SKM-1 (cell line): ENCODE data around the gene RFX8.
"Not testable (repeated sequence)": the region's sequence is repeated elsewhere in the genome, so short reads cannot be mapped to it uniquely, and the experiment has no call there.

Experiments used
- DNase-seq: peaks from one replicate; lab custom pipeline; 2025; ENCODE audit not compliant: unreplicated experiment; lab: John Stamatoyannopoulos, UW

Gene RFX8

DNA sequence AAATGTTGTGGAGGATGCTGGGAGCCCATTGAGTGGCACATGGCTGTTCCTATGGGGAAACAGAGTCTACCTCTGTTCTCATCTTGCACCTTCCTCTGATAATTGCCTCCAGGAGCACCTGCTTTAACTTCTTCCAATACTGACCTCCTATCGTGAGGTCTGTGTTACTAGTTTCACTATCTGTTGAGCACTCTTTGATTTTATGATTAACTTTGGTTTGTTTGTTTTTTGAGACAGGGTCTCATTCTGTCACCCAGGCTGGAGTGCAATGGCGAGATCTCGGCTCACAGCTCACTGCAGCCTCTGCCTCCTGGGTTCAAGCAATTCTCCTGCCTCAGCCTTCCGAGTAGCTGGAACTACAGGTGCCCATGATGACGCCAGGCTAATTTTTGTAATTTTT is 12.1 kb upstream of the RFX8 start:
- DNase-seq: no peak

DNA sequence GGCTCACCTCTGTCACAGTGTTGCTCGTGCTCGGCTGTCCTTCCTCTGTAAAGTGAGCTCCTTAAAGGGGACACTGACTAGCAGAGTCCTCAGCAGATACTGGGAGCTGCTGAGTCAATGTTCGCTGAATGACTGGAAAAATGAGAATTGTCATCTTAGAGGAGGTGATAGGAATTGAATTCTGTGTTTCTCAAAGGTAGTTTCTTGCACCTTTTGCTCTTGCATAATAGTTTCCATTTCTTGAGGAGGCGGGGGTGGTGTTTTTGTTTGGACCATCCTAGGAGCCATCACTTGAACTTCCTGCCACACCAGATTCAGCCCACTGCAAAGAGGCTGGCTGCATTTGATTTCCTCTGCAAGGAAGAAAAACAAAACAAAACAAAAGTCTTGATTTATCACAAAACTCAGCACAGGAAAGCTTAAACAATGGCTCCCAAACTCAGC is 11.4 kb upstream of the RFX8 start:
- no peak for DNase-seq

DNA sequence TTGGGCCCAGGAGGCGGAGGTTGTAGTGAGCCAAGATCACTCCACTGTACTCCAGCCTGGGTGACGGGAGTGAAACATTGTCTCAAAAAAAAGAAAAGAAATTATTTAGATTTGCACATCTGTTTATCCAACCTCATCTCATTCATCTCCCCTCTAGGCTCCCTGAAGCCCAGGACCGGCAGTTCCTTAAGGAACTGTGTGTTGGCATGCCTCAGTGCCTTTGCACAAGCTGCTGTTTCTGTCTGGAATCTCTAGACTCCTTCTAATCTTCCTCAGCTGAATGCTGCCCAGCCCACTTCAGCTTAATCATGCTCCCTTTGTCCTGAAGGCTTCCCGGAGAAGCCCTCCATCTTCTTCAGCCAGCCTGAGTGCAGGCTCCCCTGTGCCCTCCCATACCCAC is 10.9 kb upstream of the RFX8 start:
- no peak for DNase-seq

DNA sequence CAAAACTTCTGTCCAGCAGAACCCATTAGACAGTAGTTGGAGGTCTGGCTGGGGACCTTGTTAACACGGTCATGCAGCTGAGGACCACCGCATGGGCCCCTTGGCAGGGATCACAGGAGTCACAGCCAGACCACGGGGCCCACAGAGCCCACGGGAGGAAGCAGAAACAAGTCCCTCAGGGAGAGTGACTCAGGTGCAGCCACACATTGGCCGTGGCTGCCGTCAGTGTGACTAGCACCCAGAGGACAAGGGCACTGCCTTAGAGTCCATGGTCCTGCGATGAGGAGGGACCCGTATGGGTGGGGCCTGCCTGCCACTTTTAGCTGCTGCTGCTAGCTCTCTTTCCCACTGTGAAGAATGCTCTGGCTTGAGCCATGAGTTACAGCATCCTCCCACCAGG is 5.9 kb upstream of the RFX8 start:
- DNase-seq: no peak

DNA sequence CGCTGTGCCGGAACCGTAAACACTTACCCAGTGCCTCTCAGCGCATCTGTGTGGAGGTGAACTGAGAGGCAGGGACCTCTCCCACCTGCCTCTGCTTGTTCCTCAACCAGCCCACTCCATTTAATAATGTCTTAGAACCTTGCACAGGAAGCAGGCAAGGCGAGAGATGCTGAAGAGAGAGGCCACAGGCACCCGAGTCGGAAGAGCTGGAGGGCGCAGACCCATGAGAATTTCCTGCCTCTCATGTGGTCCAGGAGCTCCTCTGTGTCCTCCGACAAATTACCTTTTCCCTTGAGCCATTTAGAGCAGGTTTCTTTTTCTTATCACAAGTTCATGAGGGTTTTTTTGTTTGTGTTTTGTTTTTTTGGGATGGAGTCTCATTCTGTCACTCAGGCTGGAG is 4.9 kb upstream of the RFX8 start:
- DNase-seq: no peak

DNA sequence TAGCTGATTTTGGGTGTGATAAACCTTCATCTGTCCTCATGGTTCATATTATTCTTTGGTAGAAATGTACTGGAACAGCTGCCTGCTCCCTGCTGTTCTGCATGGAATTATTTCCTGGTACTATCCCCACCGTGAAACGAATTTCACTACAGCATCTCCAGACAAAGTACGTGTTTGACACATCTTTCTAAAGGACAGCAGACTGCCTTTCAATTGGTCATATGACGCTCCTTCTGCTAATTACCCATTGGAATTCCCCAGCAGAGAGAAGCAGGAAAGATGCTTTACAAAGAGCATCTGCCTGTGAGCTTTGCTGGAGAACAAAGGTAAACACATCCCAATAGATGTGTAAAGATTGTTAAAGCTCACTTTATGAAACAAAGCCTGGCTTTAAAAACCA is 4.4 kb upstream of the RFX8 start:
- DNase-seq: no peak

DNA sequence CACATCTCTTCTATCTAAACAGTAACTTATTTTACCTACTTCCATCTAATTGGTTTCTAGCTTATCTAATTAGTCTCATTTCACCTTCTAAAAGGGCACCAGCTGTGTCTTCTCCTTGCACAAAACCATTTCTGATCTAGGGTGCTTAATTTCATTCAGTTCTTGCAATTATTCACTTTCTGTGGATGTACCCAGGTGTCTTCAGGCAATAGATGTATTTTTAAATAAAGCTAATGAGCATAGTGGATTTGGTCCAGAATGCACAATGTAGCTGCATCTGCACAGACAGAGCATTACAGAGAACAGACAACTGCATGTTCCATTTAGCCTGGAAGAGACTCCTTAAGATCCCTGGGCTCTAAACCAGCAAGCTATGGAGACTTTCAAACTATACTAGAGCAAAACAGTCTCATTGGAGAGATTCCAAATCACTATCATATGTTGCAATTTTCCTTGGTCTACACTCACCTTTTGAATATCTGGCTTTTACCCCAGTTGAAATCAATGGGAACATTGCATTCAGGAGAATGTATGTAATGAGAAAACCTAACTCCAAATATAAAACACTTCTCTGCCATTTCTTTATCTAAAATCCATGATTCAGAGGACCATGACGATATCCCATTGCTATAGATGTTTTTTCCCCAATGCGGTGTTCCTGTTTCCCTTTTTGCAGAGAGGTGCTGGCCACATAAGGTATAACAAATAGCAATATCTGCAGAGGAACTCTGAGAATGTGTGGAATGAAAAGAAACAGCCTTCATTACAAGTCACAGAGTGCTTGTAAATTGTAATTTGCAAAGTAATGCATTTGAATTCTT is 3.5 kb upstream of the RFX8 start:
- no peak for DNase-seq

DNA sequence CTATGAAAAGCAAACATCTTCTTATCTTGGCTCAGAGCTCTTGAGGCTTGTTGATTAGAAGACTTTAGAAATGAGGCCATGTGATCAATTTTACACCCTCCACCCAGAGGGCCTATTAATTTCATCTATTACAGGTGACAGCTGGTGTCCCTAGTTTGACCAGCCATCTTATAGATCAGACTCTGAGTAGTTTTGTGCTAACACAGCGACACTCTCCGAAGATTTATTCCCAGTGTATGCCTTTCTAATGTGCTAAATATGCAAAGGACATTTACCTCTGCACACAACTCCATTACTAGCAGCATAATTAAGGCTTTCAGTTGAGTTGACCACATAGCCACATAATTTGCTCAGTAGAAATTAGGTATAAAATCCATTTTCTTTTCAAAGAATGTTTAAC is 2.6 kb upstream of the RFX8 start:
- no peak for DNase-seq

DNA sequence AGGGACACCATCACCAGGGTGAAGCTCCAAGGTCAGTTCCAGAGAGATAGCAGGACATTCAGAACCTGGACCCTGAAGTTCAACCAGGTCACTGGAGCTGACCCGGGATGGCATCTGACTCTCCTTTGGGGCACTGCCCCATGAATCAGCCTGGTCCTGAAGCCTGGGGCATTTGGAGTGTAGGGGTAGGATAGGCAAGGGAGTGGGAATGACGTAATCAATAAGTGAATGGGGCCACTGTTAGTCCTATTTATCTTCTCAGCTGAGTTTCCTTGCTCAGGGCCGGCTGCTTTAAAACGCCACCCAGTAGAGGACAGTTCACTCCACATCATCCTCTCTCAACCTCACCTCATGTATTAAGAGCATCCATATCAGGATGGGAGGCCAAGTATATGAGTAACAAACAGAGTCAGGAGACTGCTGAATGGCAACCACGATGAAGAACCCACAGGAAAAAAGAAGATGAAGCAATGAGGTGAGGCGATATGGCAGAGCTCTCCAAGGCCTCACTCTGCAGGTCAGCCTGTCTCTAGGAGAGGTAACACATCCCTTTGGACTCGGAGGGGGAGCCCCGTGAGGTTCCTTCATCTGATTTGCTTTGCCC is 1.8 kb upstream of the RFX8 start:
- no peak for DNase-seq

DNA sequence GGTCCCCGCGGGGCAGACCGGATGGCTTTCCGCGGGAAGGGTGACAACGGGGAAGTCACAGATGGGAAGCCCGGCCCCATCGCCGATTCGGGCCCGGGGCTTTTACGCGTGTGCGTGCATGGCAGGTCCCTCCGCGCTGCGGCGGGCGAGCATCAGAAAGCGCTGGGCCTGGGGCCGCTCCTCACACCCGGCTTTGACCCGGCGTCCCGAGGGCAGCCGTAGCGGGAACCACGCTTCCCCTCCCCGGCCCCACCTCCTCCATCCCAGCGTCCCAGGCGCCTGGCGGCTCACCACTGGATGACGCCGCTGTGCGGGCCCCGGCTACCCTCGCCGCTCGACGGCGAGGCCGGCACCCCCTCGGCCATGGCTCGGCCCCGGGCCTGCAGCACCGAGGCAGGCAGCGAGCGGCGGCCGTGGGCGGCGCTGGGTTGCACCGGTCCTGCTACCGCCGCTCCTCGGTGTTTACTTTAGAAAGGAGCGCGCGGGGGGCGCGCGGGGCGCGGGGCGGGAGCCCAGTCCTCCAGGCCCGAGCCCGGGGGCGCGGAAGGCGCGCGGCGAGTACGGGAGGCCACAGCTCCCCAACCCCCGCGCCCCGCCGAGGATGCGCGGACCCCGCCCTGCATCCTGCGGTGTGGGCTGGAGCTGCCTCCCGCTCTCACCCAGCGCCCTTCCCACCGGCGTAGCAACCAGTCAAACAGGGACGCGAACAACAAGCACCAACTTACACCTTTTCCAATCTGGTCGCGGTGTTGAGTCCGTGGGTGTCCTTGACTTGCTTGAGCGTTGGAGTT is 806 bp downstream of the RFX8 start:
- DNase-seq: no peak

DNA sequence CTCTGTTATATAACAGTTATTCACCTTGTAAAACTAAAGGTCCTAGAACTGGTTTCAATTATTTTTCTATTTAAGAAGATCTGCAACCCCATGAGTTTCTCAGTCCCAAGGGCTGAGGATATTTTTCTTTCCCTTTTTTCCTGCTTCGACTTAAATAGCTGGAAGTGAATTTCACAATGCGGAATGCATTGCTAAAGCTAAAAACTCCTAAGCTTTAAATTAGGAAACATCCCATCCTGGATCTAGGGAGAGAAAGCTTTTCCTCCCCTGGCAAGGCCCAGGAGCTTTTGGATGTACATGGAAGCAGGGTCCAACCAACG is 1.4 kb downstream of the RFX8 start:
- no peak for DNase-seq

DNA sequence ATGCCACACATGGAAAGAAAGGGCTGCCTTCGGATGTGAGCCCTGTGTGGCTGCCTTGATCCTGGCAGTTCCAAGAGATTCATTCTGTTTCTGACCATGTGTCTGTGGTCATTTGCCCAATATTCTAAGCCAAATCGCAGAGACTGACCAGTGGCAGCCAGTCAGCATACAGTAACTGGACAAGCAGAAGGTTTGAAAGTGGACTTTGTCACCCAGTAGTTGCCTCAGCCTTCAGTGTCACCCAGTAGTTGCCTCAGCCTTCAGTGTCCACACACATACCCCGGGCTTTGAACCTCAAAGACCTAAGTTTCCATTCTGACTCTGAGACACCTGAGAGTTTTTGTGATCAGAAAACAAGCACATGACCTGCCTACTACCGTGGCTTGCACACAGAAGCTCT is 5.0 kb downstream of the RFX8 start:
- DNase-seq: no peak

DNA sequence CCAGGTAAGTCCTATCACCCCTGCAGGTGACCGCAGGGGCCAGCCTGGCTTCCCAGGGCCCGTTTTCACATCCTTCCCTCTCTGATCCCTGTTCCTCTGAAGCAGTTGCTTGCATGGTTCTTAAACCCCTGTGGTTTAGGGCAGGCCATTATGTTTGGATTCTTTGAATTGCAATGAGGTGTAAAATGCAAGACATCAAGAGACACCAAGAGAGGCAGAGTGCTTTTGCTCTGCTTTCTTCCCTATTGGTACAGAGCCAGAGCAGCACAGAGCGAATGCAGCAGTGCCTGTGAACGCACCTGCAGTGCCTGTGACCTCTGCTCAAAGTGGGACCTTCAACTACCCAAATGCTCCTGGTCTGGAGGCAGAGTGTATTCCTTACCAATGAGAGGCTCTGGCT is 7.6 kb downstream of the RFX8 start:
- DNase-seq: no peak

DNA sequence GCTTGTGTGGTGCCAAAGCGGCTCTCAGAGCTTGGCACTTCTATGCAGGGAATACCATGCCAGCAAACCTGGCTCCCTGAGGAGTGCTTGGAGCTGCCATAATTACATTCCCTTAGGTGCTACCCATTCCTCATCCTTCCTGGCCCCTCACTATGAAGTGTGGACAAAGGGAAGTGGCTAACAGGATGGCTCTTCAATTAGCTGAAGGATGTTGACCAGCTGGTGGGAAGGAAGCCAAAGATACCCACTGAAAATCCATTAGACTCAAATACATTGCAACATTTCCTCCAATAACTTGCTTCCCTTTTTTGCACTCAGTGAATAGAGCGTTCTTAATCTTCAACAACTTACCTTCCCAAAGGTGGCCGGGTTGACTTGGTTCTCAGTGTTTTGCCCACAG is 8.5 kb downstream of the RFX8 start:
- DNase-seq: peak; percentile 30

DNA sequence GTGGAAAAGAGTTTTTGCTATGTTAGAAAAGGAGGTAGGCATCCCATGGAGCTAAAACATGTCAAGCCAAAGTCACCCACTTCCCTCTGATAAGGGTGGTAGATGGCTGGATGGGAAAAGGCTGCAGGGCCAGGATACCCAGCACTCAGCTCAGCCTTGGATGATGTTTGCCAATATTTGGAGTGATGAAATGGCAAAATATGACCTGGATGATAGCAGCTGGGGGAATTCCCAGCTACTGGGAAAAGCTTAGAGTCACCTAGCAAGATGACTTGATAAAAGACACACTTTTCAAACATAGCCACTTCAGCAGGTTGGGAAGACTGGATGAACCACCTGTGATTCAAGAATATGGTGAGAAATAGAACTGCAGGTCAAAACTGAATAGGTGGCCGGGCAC is 10.1 kb downstream of the RFX8 start:
- no peak for DNase-seq

DNA sequence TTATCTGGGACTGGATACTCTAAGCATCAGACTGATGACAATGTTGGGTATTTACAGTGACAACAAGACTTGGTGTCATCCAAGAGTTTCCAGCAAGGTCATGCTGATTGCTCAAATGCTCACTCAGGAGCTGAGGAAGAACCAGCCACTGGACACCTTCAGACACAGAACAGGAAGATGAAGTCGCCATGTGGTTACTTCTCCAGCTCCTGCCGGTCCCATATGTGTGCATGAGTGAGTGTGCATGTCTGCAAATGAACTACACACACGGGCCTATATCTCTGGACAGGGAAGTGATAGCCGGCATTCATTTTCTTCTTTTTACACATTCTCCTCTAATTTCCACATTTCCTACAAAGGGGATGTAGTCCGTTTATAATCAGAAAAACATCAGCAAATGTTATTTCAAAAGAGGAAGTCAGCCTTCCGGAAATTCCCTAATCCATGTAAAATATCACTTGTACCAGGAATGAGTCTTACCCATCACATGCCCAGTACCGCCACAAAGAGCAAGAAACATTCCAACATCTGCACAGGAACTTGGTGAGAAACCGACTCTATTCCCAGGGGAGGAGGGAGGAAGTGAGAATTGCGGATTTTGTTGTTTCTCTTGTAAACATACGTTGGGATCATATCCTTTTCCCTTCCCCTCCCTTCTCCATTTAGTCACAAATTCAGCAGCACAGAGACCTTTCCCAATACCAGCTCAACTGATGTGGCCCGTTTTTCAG is 10.8 kb downstream of the RFX8 start:
- no peak for DNase-seq

DNA sequence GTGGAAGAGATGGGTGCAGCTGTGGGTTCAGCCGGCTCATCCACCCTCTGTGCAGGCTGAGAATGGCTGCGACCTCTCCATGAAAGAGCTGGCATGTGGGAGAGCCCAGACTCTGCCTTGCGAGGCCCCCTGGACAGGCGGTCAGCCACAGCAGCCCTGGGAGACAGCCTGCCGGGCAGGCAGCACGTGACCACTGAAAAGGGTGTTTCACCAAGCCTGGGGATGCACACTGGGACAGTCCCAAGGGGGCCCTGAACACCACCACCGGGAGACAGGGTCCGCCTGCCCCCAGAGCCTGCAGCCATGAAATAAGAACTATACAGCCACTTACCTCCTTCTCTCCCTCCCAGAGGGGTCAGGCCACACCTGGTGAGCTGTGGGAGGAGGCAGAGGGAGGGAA is 11.5 kb downstream of the RFX8 start:
- no peak for DNase-seq

DNA sequence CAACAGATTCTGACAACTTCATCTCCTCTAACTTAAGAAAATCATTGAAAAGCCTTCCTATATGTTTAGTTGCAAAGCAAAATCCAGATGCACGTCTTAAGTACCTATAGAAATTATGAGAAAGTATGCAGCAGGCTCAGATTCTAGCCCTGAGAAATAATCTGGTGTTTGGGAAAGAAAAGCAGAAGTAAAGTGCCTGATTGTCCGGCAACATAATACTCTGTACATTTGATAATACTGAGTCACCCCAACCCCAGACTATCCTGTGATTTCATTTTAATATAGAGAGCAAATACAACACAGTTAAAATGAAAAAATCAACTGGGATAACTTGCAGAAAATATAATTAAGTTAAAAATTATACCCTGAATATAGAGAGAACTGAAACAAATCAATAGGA is 13.5 kb downstream of the RFX8 start:
- no peak for DNase-seq

DNA sequence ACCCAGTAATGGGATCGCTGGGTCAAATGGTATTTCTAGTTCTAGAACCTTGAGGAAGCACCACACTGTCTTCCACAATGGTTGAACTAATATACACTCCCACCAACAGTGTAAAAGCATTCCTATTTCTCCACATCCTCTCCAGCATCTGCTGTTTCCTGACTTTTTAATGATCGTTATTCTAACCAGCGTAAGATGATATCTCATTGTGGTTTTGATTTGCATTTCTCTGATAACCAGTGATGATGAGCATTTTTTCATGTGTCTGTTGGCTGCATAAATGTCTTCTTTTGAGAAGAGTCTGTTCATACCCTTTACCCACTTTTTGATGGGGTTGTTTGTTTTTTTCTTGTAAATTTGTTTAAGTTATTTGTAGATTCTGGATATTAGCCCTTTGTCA is 20.5 kb downstream of the RFX8 start:
- not testable (repeated sequence) for DNase-seq

DNA sequence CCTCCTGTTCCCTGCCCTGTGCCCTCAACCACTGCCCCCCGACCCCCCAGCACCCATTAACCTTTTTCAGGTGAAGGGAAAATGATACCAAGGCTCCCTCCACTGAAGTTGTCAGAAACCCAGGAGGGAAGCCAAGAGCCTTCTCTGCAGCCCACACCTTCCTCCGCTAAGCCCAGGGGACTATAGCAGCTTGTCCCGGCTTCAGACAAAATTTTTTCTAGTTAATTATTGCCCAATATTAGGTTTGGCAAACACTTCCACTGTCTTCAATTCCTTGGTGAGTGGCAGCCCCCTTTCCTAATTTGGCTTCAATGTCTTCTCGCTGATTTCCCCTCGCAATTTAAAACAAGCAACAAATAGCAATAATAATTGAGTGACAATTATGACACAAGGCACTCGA is 23.9 kb downstream of the RFX8 start:
- DNase-seq: no peak

DNA sequence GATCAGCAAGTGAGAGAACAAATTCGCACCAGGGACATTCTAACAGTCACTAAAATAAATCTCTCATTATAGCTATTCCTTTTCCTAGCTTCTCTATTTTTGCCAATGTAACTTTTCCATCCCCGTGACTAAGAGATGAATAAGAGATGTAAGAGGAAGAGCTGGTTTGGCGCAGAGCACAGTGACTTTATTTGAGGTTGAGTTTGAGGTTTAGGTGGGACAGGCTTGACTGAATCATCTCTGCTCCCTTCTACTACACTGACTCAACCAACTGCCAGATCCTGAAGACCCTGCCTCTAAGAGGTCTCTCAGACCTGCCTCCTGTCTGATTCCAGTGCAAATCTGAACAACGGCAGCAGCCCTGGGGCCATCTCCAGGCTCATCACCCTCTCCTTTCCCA is 28.0 kb downstream of the RFX8 start:
- DNase-seq: no peak

DNA sequence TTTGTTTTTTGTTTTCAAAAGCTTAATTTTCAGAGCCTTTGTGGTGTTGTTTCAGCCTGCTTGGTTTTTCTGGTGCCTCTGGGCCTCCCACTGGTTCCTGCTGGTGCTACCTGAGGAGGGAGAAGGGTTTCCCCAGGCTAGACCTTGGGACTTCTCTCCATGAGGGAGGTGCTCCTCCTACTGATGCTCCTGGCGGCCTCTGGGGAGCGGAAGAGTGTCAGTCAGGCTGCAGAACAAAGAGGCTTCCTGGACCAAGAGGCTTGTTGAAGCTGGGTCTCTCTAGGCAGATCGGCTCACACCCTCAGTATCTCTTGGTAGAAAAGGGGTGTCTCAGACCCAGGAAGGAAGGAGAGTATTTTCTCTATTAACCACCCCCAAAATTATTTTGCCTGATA is 32.2 kb downstream of the RFX8 start:
- DNase-seq: no peak
